Spleen (tissue), 7 donors: ENCODE measurements around the gene SALL4.

Experiments used
- POLR2A ChIP-seq, 3 donors: fragments of 450-650 bp; IDR thresholded peaks; one replicate each; pipeline ENCODE4 v1.5.1; 2017; ENCODE audit warnings: antibody characterized with exemption in 3 of 3, mild to moderate bottlenecking in 1 of 3
- POLR2AphosphoS5 ChIP-seq, 3 donors: sonication (generic); formaldehyde crosslinking; IDR thresholded peaks; one replicate each; pipeline ENCODE4 v1.5.1; 2017; ENCODE audit warnings: antibody characterized with exemption in 3 of 3
- TF ChIP-seq, protein P1 (sequence below), 11 experiments: fragments of 200-600 bp in 7 of 11; fragments of 450-650 bp in 4 of 11; sonication (generic) in 4 of 11; IDR thresholded peaks in 8 of 11; conservative IDR thresholded peaks in 3 of 11; 1 replicate in 7 of 11; 2 replicates in 4 of 11; pipeline versions ENCODE4 v1.4.0 to v1.8.0; 2016 to 2021; ENCODE audit warnings: antibody characterized with exemption in 11 of 11, inconsistent platforms in 4 of 11, mild to moderate bottlenecking in 1 of 11
- donor health status: DM: no; HTN: no; CAD: no; lungs with moderate emphysema.
- donor health status: DM: no; HTN: no; CAD: no.
- donor health status: DM: no; HTN: no; CAD: no.

DNA sequence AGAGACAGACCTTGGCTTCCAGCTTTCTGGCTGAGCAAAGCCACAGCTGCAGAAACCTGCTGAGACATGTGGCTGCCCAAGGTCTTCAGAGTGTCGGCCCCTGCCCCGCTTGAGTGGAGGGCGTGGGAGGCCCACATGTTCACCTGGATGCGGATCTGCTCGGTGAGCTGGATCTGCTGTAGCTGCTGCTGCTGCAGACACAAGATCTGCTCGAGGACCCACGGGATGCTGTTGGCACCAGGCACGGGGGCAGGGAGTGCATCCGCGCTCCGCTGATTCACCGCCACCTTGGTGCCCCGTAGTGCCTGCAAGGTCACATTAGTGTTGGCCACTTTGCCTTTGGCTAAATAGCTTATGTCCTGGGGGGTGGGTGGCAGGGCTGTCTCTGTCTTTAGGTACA, 10.7 kb downstream of the SALL4 start:
- TF ChIP-seq, protein P1, sequence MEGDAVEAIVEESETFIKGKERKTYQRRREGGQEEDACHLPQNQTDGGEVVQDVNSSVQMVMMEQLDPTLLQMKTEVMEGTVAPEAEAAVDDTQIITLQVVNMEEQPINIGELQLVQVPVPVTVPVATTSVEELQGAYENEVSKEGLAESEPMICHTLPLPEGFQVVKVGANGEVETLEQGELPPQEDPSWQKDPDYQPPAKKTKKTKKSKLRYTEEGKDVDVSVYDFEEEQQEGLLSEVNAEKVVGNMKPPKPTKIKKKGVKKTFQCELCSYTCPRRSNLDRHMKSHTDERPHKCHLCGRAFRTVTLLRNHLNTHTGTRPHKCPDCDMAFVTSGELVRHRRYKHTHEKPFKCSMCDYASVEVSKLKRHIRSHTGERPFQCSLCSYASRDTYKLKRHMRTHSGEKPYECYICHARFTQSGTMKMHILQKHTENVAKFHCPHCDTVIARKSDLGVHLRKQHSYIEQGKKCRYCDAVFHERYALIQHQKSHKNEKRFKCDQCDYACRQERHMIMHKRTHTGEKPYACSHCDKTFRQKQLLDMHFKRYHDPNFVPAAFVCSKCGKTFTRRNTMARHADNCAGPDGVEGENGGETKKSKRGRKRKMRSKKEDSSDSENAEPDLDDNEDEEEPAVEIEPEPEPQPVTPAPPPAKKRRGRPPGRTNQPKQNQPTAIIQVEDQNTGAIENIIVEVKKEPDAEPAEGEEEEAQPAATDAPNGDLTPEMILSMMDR (IDR thresholded peaks at IDR 0.05 in 8 of 11, conservative IDR thresholded peaks at IDR 0.05 in 3 of 11), result no peak
- TF ChIP-seq POLR2AphosphoS5 (IDR thresholded peaks at IDR 0.05), result no peak
- TF ChIP-seq POLR2A (IDR thresholded peaks at IDR 0.05), result no peak
